A549 (cell line): ENCODE results near the gene NRGN.

Source experiments
- BHLHE40 ChIP-seq: IDR thresholded peaks from 2 replicates; pipeline ENCODE4 v1.6.1; 2012; ENCODE audit warnings: low read depth, low read length, inconsistent platforms
- HDAC2 ChIP-seq: fragments of 200-600 bp; sonication (generic); IDR thresholded peaks from 2 replicates; pipeline ENCODE4 v1.6.1; 2016
- MAZ ChIP-seq: fragments of 150-350 bp; IDR thresholded peaks from 2 replicates; pipeline ENCODE4 v1.6.1; 2014; ENCODE audit warnings: antibody characterized with exemption, low read depth, low read length, borderline replicate concordance
- RAD21 ChIP-seq, 2 experiments: fragments of >200 bp in 1 of 2; sonication (Bioruptor Twin) in 1 of 2; formaldehyde crosslinking in 1 of 2; IDR thresholded peaks in 1 of 2; conservative IDR thresholded peaks in 1 of 2; 2 replicates in 1 of 2; 3 replicates in 1 of 2; pipeline ENCODE4 v1.6.1; 2012 to 2018; ENCODE audit warnings: inconsistent platforms in 1 of 2
- RNF2 ChIP-seq: fragments of 200-600 bp; sonication (generic); IDR thresholded peaks from 2 replicates; pipeline ENCODE4 v1.6.1; 2016; ENCODE audit warnings: low read depth, mild to moderate bottlenecking, antibody characterized with exemption, moderate library complexity, borderline replicate concordance
- USF2 ChIP-seq: fragments of 450-650 bp; IDR thresholded peaks from 2 replicates; pipeline ENCODE4 v1.6.1; 2014; ENCODE audit warnings: antibody characterized with exemption
- TF ChIP-seq, protein P1 (sequence below): fragments of 200-600 bp; sonication (generic); IDR thresholded peaks from 2 replicates; pipeline ENCODE4 v1.6.1; 2016; ENCODE audit warnings: antibody characterized with exemption, mild to moderate bottlenecking, moderate library complexity

- TF ChIP-seq USF2 (no peak), MAZ (no peak), RAD21 (conservative IDR thresholded peaks at IDR 0.05 in 1 of 2, IDR thresholded peaks at IDR 0.05 in 1 of 2) (no peak), RNF2 (no peak), HDAC2 (no peak), BHLHE40 (no peak)
- TF ChIP-seq, protein P1, sequence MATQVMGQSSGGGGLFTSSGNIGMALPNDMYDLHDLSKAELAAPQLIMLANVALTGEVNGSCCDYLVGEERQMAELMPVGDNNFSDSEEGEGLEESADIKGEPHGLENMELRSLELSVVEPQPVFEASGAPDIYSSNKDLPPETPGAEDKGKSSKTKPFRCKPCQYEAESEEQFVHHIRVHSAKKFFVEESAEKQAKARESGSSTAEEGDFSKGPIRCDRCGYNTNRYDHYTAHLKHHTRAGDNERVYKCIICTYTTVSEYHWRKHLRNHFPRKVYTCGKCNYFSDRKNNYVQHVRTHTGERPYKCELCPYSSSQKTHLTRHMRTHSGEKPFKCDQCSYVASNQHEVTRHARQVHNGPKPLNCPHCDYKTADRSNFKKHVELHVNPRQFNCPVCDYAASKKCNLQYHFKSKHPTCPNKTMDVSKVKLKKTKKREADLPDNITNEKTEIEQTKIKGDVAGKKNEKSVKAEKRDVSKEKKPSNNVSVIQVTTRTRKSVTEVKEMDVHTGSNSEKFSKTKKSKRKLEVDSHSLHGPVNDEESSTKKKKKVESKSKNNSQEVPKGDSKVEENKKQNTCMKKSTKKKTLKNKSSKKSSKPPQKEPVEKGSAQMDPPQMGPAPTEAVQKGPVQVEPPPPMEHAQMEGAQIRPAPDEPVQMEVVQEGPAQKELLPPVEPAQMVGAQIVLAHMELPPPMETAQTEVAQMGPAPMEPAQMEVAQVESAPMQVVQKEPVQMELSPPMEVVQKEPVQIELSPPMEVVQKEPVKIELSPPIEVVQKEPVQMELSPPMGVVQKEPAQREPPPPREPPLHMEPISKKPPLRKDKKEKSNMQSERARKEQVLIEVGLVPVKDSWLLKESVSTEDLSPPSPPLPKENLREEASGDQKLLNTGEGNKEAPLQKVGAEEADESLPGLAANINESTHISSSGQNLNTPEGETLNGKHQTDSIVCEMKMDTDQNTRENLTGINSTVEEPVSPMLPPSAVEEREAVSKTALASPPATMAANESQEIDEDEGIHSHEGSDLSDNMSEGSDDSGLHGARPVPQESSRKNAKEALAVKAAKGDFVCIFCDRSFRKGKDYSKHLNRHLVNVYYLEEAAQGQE, result no peak
These were observed 14.6 kb downstream of the NRGN start for GRCh38 chr11:124754309-124754708.
